Measurements from ENCODE around the gene ANKRD66.

ANKRD66 gene

DNA sequence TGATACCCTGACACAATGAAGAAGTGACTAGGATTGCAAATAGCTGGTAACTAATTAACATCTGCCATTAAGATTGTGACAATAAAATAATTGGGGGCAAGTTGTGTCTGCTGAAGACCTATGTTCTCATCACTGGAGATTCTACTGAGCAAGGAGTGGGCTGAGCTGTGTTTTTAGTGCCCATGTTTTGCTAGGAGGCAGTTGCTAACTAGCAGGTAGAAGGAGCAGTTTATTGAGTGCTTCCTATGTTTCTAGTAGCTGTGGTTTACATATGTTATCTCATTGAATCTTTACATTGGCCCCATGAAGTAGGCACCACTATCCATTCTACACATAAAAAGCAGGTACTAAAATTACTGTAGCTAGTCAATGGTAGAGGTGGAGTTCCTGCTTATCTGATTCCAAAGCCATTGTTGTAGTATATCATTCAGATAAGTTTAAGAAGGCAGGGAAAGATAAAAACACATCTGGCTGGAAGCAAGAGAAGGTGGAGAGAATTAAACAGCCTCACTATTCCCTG lies 43.7 kb downstream of the ANKRD66 start:
- no peak overlapping the region for H3K9ac ChIP-seq (ENCODE audit: low read length)
- TF ChIP-seq, protein P1, sequence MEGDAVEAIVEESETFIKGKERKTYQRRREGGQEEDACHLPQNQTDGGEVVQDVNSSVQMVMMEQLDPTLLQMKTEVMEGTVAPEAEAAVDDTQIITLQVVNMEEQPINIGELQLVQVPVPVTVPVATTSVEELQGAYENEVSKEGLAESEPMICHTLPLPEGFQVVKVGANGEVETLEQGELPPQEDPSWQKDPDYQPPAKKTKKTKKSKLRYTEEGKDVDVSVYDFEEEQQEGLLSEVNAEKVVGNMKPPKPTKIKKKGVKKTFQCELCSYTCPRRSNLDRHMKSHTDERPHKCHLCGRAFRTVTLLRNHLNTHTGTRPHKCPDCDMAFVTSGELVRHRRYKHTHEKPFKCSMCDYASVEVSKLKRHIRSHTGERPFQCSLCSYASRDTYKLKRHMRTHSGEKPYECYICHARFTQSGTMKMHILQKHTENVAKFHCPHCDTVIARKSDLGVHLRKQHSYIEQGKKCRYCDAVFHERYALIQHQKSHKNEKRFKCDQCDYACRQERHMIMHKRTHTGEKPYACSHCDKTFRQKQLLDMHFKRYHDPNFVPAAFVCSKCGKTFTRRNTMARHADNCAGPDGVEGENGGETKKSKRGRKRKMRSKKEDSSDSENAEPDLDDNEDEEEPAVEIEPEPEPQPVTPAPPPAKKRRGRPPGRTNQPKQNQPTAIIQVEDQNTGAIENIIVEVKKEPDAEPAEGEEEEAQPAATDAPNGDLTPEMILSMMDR (IDR thresholded peaks at IDR 0.05; ENCODE audit: low read depth, low read length), result no peak
- no peak for TF ChIP-seq EZH2phosphoT487 (IDR thresholded peaks at IDR 0.05; ENCODE audit: low read depth)
- H3K4me2 ChIP-seq (ENCODE audit: low read length), result no peak overlapping the region
- H3K79me2 ChIP-seq (ENCODE audit: low read length), result no peaks in the 10 kb centered on the region
- no peaks in the 10 kb centered on the region for H3K9me3 ChIP-seq (ENCODE audit: insufficient read depth, low read length)
- H2AFZ ChIP-seq (ENCODE audit: low read depth, low read length), result no peak overlapping the region
- H3K4me3 ChIP-seq (ENCODE audit: low read length), result no peak overlapping the region
- no peak overlapping the region for H3K27ac ChIP-seq (ENCODE audit: low read length)
- H3K27me3 ChIP-seq (ENCODE audit: low read depth, low read length), result no peaks in the 10 kb centered on the region
- no peaks in the 10 kb centered on the region for H4K20me1 ChIP-seq (ENCODE audit: insufficient read depth, low read length)
- no peaks in the 10 kb centered on the region for H3K36me3 ChIP-seq (replicated peaks; ENCODE audit: low read depth, low read length)
- H3K4me1 ChIP-seq (ENCODE audit: low read length), result no peaks in the 10 kb centered on the region

DNA sequence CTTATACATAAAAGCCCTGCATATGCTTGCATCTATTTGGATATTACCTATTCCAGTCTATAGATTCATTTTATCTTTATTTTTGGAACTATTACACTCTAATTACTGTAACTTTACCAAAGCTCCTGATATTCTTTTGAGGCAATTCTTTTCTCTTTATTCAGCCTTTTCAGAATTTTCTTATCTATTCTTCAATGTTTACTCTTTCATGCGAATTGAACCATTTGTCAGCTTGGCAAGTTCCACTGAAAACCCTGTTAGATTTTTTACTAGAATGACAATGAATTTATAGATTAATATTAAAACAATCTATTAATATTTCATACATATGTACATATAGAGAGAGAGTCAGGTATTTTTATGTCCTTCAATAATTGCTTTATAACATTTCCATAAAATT lies 45.9 kb downstream of the ANKRD66 start:
- no peak overlapping the region for H3K4me3 ChIP-seq (ENCODE audit: low read length)
- TF ChIP-seq, protein P1 (IDR thresholded peaks at IDR 0.05; ENCODE audit: low read depth, low read length), result no peak
- no peak for TF ChIP-seq EZH2phosphoT487 (IDR thresholded peaks at IDR 0.05; ENCODE audit: low read depth)
- H2AFZ ChIP-seq (ENCODE audit: low read depth, low read length), result no peak overlapping the region
- no peaks in the 10 kb centered on the region for H3K9me3 ChIP-seq (ENCODE audit: insufficient read depth, low read length)
- no peaks in the 10 kb centered on the region for H3K79me2 ChIP-seq (ENCODE audit: low read length)
- H3K27me3 ChIP-seq (ENCODE audit: low read depth, low read length), result no peaks in the 10 kb centered on the region
- no peak overlapping the region for H3K27ac ChIP-seq (ENCODE audit: low read length)
- H3K36me3 ChIP-seq (replicated peaks; ENCODE audit: low read depth, low read length), result no peaks in the 10 kb centered on the region
- no peak overlapping the region for H3K4me2 ChIP-seq (ENCODE audit: low read length)
- H3K4me1 ChIP-seq (ENCODE audit: low read length), result no peaks in the 10 kb centered on the region
- no peaks in the 10 kb centered on the region for H4K20me1 ChIP-seq (ENCODE audit: insufficient read depth, low read length)
- no peak overlapping the region for H3K9ac ChIP-seq (ENCODE audit: low read length)

DNA sequence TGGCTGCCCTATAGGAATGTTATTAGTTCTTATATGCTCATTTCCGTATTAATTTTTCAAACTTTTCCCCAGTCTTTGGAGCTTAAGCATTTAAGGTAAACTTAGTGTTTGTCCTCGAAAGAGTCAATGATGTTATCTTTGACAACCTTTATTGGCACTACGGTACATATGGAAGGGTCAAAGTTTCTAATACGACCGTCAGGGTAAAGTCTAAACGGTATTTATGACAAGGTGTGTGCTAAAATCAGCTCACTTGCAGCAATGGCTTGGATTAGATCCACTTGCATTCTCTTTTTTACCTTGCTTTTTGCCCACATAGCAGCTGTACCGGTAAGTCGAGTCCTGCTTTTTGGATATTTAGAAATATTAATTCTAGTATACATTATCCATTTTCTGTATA lies 46.4 kb downstream of the ANKRD66 start, which contains the start of gene MEP1A:
Gene MEP1A (plus strand): TSS at position 252 of the 400 bp plus-strand sequence. CDS start 10 bp downstream, at position 262.
- H3K79me2 ChIP-seq (ENCODE audit: low read length), result no peaks in the 10 kb centered on the region
- H3K4me1 ChIP-seq (ENCODE audit: low read length), result no peaks in the 10 kb centered on the region
- TF ChIP-seq EZH2phosphoT487 (IDR thresholded peaks at IDR 0.05; ENCODE audit: low read depth), result no peak
- TF ChIP-seq, protein P1 (IDR thresholded peaks at IDR 0.05; ENCODE audit: low read depth, low read length), result no peak
- H3K4me2 ChIP-seq (ENCODE audit: low read length), result no peak within 1 kb of the TSS
- no peak within 1 kb of the TSS for H3K27ac ChIP-seq (ENCODE audit: low read length)
- H3K27me3 ChIP-seq (ENCODE audit: low read depth, low read length), result no peaks in the 10 kb centered on the region
- no peaks in the 10 kb centered on the region for H3K9me3 ChIP-seq (ENCODE audit: insufficient read depth, low read length)
- H3K4me3 ChIP-seq (ENCODE audit: low read length), result no peak within 1 kb of the TSS
- H3K36me3 ChIP-seq (replicated peaks; ENCODE audit: low read depth, low read length), result no peaks in the 10 kb centered on the region
- no peak within 1 kb of the TSS for H2AFZ ChIP-seq (ENCODE audit: low read depth, low read length)
- H4K20me1 ChIP-seq (ENCODE audit: insufficient read depth, low read length), result no peaks in the 10 kb centered on the region
- H3K9ac ChIP-seq (ENCODE audit: low read length), result no peak within 1 kb of the TSS

DNA sequence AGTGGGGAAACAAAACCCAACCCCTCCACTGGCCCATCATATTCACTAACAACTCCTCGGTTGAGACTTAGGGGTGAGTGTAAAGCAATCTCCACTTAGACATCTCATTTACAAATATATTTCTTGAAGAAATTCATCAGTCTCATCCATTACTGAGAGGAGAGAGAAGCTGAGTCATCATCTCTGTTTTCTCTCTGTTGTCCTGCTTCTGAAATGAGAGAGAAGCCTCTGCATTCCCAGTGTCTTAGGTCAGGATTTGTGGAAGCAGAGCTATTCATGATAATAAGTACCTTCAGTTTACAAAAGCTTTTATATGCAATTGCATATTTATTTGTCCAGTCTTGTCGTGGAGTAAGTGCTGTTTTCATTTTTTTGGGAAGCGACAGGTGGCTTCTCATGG lies 47.3 kb downstream of the ANKRD66 start:
- Histone ChIP-seq H2AFZ (ENCODE audit: low read depth, low read length) (no peak overlapping the region), H3K9ac (ENCODE audit: low read length) (no peak overlapping the region), H3K79me2 (ENCODE audit: low read length) (no peaks in the 10 kb centered on the region), H3K4me2 (ENCODE audit: low read length) (no peak overlapping the region), H3K27me3 (ENCODE audit: low read depth, low read length) (no peaks in the 10 kb centered on the region), H3K27ac (ENCODE audit: low read length) (no peak overlapping the region), H3K9me3 (ENCODE audit: insufficient read depth, low read length) (no peaks in the 10 kb centered on the region), H3K4me3 (ENCODE audit: low read length) (no peak overlapping the region), H3K36me3 (replicated peaks; ENCODE audit: low read depth, low read length) (no peaks in the 10 kb centered on the region), H4K20me1 (ENCODE audit: insufficient read depth, low read length) (no peaks in the 10 kb centered on the region), H3K4me1 (ENCODE audit: low read length) (no peaks in the 10 kb centered on the region)
- TF ChIP-seq, protein P1 (IDR thresholded peaks at IDR 0.05; ENCODE audit: low read depth, low read length), result no peak
- no peak for TF ChIP-seq EZH2phosphoT487 (IDR thresholded peaks at IDR 0.05; ENCODE audit: low read depth)

Measured in OCI-LY3 (cell line).